SU-DHL-6 (cell line): ENCODE results near the gene SCYGR8.

Experiments
- H2AFZ ChIP-seq: fragments of 200-600 bp; sonication (generic); 2 replicates; pipeline ENCODE4 v1.6.1; 2014; ENCODE audit warnings: low read depth, mild to moderate bottlenecking, moderate library complexity, mixed read lengths, antibody characterized with exemption, low read length; ENCODE audit not compliant: severe bottlenecking
- H3F3A ChIP-seq: fragments of 200-600 bp; shearing (Covaris generic); 2 replicates; pipeline ENCODE4 v1.6.0; 2016; ENCODE audit warnings: antibody characterized with exemption, mild to moderate bottlenecking; ENCODE audit not compliant: insufficient read depth
- H3K27ac ChIP-seq: fragments of 200-600 bp; sonication (generic); 2 replicates; pipeline ENCODE4 v1.5.1; 2016; ENCODE audit warnings: low read depth, mild to moderate bottlenecking, low read length, moderate library complexity, mixed read lengths
- H3K27me3 ChIP-seq: fragments of 200-600 bp; sonication (generic), shearing (Covaris generic); 2 replicates; pipeline ENCODE4 v1.6.0; 2014; ENCODE audit warnings: mild to moderate bottlenecking, low read length
- H3K36me3 ChIP-seq: fragments of 200-600 bp; sonication (generic); 2 replicates; pipeline ENCODE4 v1.6.1; 2014; ENCODE audit warnings: mild to moderate bottlenecking, low read length, mixed read lengths
- H3K4me2 ChIP-seq: fragments of 300-600, 200-600 bp; shearing (Covaris generic), sonication (generic); 2 replicates; pipeline ENCODE4 v1.6.0; 2014; ENCODE audit warnings: low read length, low read depth, mild to moderate bottlenecking; ENCODE audit not compliant: poor library complexity, severe bottlenecking
- H3K4me3 ChIP-seq: fragments of 200-600 bp; sonication (generic); 2 replicates; pipeline ENCODE4 v1.5.1; 2014; ENCODE audit warnings: antibody characterized with exemption, low read length, mild to moderate bottlenecking, mixed read lengths; ENCODE audit not compliant: insufficient read depth, poor library complexity, severe bottlenecking
- H3K79me2 ChIP-seq: fragments of 200-600 bp; sonication (generic); 2 replicates; pipeline ENCODE4 v1.6.1; 2014; ENCODE audit warnings: mild to moderate bottlenecking, low read length, moderate library complexity; ENCODE audit not compliant: insufficient read depth
- H3K9ac ChIP-seq: fragments of 200-600 bp; sonication (generic); 2 replicates; pipeline ENCODE4 v1.7.0; 2014; ENCODE audit warnings: mild to moderate bottlenecking, low read length
- H3K9me2 ChIP-seq: fragments of 200-600 bp; sonication (generic); replicated peaks from 2 replicates; pipeline ENCODE4 v1.6.1; 2014; ENCODE audit warnings: low read length; ENCODE audit not compliant: insufficient read depth
- H3K9me3 ChIP-seq: fragments of 200-600 bp; sonication (generic); 2 replicates; pipeline ENCODE4 v1.6.1; 2014; ENCODE audit warnings: low read length, mixed read lengths; ENCODE audit not compliant: insufficient read depth
- H4K20me1 ChIP-seq: fragments of 200-600 bp; sonication (generic); 2 replicates; pipeline ENCODE4 v1.6.1; 2014; ENCODE audit warnings: low read depth, mild to moderate bottlenecking, antibody characterized with exemption, low read length, moderate library complexity, mixed read lengths
- CTCF ChIP-seq: fragments of 200-600 bp; sonication (generic); IDR thresholded peaks from one replicate; pipeline ENCODE4 v1.5.1; 2017; ENCODE audit warnings: antibody characterized with exemption, mild to moderate bottlenecking, low read length, moderate library complexity; ENCODE audit not compliant: insufficient read depth, poor library complexity, severe bottlenecking
- EZH2phosphoT487 ChIP-seq: fragments of 200-600 bp; sonication (generic), shearing (Covaris generic); conservative IDR thresholded peaks from 2 replicates; pipeline ENCODE4 v1.6.1; 2018; ENCODE audit warnings: mild to moderate bottlenecking, antibody characterized with exemption, low read length, moderate library complexity, mixed read lengths

Gene SCYGR8

GRCh38 chr2:227785293-227785692 lies 39.6 kb downstream of the SCYGR8 start:
- Histone ChIP-seq H3K9me2 (no peaks in the 10 kb centered on the region), H2AFZ (no peak overlapping the region), H3K27ac (no peak overlapping the region), H3K79me2 (no peaks in the 10 kb centered on the region), H3K9ac (no peak overlapping the region), H3K4me2 (no peak overlapping the region), H3F3A (no peaks in the 10 kb centered on the region), H3K9me3 (no peaks in the 10 kb centered on the region), H4K20me1 (no peaks in the 10 kb centered on the region), H3K27me3 (no peaks in the 10 kb centered on the region), H3K36me3 (no peaks in the 10 kb centered on the region), H3K4me3 (no peak overlapping the region)
- TF ChIP-seq EZH2phosphoT487: no peak
- no peak for TF ChIP-seq CTCF

- no peaks in the 10 kb centered on the region for H3F3A ChIP-seq
- no peaks in the 10 kb centered on the region for H3K79me2 ChIP-seq
- H3K4me2 ChIP-seq: no peak overlapping the region
- no peaks in the 10 kb centered on the region for H3K27me3 ChIP-seq
- H3K27ac ChIP-seq: no peak overlapping the region
- no peaks in the 10 kb centered on the region for H3K36me3 ChIP-seq
- TF ChIP-seq EZH2phosphoT487: no peak
- TF ChIP-seq CTCF: no peak
- no peaks in the 10 kb centered on the region for H3K9me3 ChIP-seq
- no peak overlapping the region for H3K4me3 ChIP-seq
- H3K9me2 ChIP-seq: no peaks in the 10 kb centered on the region
- no peak overlapping the region for H2AFZ ChIP-seq
- H3K9ac ChIP-seq: no peak overlapping the region
- no peaks in the 10 kb centered on the region for H4K20me1 ChIP-seq
Observed at GRCh38 chr2:227788561-227789018, 42.9 kb downstream of the SCYGR8 start.

- no peak overlapping the region for H2AFZ ChIP-seq
- TF ChIP-seq CTCF: no peak
- no peak for TF ChIP-seq EZH2phosphoT487
Observed at GRCh38 chr2:227789803-227790202, 44.1 kb downstream of the SCYGR8 start.

More at GRCh38 chr2:227789803-227790202, 44.1 kb downstream of the SCYGR8 start:
- Histone ChIP-seq H3K9ac (no peak overlapping the region), H3K79me2 (no peaks in the 10 kb centered on the region), H3F3A (no peaks in the 10 kb centered on the region), H4K20me1 (no peaks in the 10 kb centered on the region), H3K4me2 (no peak overlapping the region), H3K9me3 (no peaks in the 10 kb centered on the region), H3K4me3 (no peak overlapping the region), H3K27ac (no peak overlapping the region), H3K9me2 (no peaks in the 10 kb centered on the region), H3K27me3 (no peaks in the 10 kb centered on the region), H3K36me3 (no peaks in the 10 kb centered on the region)
